HG03175 (cell line): ENCODE data around the gene SCT.

Experiments
- ATAC-seq: cut with Tn5 transposase; IDR thresholded peaks from one replicate; pipeline ENCODE4 v1.9.1; 2021; ENCODE audit warnings: mild to moderate bottlenecking, moderate library complexity; ENCODE audit not compliant: unreplicated experiment

Gene SCT

GRCh38 chr11:643849-644738 is 17.1 kb upstream of the SCT start:
- ATAC-seq, result no peak

DNA sequence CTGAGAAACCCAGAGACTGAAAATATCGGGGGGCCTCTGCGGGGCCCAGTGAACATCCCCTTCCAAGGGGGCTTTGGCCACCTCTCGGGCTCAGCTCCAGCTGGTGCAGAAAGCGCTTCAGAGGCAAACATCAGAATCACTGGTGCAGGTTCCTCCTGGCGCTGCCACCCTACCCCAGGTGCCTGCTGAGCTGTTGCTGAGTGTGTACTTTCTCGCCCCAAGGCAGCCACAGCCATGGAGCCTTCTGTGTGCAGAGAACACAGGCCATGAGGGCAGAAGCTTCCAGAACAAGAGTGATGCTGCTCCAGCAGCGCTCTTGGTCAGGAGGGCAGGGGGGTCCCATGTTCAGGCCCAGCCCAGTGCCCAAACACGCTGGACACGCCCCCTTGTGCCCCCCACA is 16.4 kb upstream of the SCT start:
- no peak for ATAC-seq

GRCh38 chr11:641806-642370 is 14.9 kb upstream of the SCT start:
- no peak for ATAC-seq

- ATAC-seq, result no peak
These were observed 13.2 kb upstream of the SCT start for GRCh38 chr11:640021-640706.

DNA sequence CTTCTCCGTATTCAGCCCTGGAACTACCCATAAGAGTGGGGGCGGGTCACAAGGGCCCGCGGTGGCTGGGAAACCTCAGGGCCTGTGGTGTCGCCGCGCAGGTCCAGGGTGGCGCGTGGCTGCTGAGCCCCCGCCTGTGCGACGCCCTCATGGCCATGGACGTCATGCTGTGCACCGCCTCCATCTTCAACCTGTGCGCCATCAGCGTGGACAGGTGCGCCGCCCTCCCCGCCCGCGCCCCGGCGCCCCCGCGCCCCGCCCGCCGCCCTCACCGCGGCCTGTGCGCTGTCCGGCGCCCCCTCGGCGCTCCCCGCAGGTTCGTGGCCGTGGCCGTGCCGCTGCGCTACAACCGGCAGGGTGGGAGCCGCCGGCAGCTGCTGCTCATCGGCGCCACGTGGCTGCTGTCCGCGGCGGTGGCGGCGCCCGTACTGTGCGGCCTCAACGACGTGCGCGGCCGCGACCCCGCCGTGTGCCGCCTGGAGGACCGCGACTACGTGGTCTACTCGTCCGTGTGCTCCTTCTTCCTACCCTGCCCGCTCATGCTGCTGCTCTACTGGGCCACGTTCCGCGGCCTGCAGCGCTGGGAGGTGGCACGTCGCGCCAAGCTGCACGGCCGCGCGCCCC is 12.5 kb upstream of the SCT start:
- no peak for ATAC-seq

DNA sequence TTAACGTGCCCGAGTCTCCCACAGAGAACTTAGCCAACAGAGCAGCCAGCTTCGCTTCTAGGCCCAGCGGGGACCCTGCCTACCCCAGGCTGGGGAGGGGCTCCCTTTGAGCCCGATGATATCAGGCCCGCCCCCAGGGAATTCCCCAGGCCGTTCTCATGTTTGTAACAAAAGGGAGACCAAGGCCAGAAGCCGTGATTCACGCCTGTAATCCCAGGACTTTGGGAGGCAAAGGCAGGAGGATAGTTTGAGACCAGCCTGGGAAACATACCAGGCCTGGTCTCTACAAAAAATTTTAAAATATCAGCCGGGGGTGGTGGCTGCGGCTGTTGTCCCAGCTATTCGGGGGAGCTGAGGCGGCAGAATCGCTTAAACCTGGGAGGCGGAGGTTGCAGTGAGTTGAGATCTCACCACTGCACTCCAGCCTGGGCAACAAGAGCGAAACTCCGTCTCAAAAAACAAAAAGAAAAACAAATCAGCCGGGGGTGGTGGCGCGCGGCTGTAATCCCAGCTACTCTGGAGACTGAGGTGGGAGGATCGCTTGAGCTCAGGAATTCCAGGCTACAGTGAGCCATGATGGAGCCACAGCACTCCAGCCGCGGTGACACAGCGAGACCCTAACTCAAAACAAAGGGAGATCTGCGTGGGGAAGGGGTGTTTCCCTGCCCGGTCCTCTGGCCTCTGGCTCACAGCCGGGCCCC is 11.8 kb upstream of the SCT start:
- no peak for ATAC-seq

GRCh38 chr11:637593-638521 is 10.9 kb upstream of the SCT start:
- ATAC-seq, result no peak

DNA sequence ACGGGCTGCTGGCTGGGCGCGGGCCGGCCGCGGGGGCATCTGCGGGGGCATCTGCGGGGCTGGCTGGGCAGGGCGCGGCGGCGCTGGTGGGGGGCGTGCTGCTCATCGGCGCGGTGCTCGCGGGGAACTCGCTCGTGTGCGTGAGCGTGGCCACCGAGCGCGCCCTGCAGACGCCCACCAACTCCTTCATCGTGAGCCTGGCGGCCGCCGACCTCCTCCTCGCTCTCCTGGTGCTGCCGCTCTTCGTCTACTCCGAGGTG is 10.3 kb upstream of the SCT start:
- ATAC-seq, result no peak

DNA sequence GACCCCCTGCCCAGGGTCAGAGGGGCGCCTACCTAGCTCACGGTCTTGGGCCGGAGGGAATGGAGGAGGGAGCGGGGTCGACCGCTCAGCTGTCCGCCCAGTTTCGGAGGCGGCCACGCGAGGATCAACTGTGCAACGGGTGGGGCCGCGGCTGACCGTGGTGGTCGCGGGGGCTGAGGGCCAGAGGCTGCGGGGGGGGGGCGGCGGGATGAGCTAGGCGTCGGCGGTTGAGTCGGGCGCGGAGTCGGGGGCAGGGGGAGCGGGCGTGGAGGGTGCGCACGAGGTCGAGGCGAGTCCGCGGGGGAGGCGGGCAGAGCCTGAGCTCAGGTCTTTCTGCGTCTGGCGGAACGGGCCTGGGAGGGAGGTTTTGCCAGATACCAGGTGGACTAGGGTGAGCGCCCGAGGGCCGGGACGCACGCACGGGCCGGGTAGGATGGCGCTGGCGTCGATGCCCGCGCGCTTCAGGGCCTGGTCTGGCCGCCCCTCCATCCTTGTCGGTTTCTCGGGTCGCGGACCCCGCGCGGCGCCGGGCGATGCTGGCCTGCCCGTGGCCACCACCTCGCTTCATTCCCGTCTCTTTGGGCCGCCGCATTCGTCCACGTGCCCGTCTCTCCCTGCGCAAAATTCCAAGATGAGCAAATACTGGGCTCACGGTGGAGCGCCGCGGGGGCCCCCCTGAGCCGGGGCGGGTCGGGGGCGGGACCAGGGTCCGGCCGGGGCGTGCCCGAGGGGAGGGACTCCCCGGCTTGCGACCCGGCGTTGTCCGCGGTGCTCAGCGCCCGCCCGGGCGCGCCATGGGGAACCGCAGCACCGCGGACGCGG is 9.7 kb upstream of the SCT start, which contains the start of gene DRD4:
DRD4 (plus strand) TSS at position 759 of the 822 bp plus-strand sequence; CDS start at position 795, 36 bp downstream.
- no peak for ATAC-seq

DNA sequence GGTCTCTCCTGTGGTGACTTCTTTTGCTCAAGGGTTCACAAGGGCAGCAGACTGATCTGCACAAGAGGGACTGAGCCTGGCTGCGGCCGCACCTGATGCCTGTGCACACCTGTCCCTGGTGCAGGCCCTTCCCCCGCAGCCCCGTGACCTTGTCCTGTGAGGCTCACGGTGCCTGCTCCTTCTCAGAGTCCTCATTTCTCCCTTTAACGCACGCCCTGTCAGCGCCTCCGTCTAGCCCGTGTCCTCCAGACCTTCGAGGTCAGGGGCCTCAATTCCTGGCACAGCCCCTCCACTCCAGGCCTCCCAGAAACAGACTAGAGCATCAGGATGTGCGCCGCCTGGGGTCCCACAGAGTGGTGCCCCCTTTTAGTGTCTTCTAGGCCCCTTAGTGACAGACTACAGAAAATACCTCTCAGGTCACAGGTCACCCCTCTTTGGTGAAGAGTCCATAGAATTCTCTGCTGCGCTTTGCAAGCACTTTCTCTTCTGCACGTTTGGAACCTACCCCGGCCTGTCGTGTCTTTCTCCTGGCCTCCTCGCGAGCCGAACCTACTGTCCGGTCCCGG is 9.0 kb upstream of the SCT start:
- no peak for ATAC-seq

GRCh38 chr11:630871-631270 is 3.9 kb upstream of the SCT start:
- no peak for ATAC-seq

DNA sequence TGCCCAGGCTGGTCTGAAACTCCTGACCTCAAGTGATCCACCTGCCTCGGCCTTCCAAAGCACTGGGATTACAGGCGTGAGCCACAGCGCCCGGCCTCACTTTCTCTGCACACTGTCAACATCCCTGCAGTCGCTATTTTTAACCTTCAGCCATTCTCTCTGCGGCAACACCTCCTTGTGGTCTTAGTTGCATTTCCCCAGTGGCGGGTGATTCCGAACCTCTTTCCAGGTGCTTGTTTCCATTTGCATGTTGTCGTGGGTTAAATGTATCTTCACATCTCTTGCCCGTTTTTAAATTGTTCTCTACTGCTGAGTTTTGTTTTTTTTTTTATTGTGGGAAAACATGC is 2.2 kb upstream of the SCT start:
- ATAC-seq, result no peak

GRCh38 chr11:628056-628455 is 1.1 kb upstream of the SCT start:
- ATAC-seq, result no peak

DNA sequence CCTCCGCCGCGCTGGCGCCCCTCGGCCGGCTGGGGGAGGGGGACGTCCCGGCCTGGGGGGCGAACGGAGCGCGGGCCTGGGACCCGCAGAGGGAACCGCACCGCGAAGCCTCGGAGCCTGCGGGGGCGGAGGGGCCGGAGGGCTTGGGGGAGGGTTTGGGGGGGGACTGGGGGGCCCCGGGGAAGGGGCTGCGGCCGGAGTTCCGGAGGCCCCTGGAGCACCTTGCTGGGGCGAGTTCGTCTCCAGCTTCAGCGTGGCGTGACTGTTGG is 261 bp upstream of the SCT start:
- ATAC-seq, result no peak

GRCh38 chr11:625636-626268 is 1.2 kb downstream of the SCT start:
- ATAC-seq, result no peak

- no peak for ATAC-seq
These were observed 2.0 kb downstream of the SCT start, which contains the start of gene CDHR5 for GRCh38 chr11:624705-625635. Gene CDHR5, minus strand, starts transcription at chr11:624955. Its CDS starts 53 bp downstream, at chr11:624902.

DNA sequence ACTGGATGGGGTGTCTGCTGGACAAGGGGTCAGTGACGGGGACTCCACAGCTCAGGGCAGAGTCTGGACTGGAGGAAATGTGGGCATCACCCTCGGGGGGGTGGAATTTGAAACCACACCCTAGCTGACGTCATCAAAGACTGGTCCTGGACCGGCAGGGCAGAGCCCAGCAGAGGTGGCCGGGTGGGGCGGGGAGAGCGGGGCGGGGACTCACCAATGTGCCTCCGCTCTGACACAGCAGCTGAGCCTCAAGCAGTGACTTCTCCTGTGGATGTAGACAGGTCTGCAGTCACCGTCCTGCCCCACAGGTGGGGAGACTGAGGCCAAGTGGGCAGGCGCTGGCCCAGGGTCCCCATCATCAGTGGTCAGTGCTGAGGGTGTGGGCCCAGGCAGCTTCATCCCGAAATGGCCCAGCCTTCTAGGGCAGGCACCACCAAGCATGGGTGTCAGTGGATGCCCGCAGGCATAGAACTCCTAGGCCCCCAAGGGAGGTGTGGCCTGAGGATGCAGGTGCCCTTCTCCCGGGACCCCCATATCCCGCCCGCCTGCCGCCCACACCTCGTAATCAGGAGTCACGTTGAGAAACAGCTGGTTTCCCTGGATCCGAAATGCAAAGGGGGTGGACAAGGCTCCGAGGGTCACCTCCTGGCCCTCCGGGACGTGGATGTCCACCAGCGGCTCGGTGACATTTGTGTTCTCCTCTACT is 2.8 kb downstream of the SCT start:
- ATAC-seq, result no peak
